Mesenteric fat pad (tissue), 1 donor: Measurements from ENCODE around the gene CTNNA3. TPM values are rescaled to one million over a fixed set of nuclear protein-coding genes. Genes with fewer than 3 reads are reported as not detected.

Source experiments
- DNase-seq: peaks from one replicate; pipeline ENCODE4 v3.0.0-alpha.2; 2020; ENCODE audit warnings: low spot score
- total RNA-seq: library from RNA; stranded (reverse); fragmentation: NEBNext Ultra II Directional; extraction: Animal tissue kit (Norgen Biotek cat#: 25700); gene quantifications from one replicate; pipeline ENCODE4 v1.2.1, GENCODE V29; 2021
- donor health status: DM: yes; HTN: yes; CAD: no.

The CTNNA3 gene
- total RNA-seq, 1 donor from 2014 or later: 0.10 TPM

GRCh38 chr10:66183028-66183427 lies 1513.0 kb downstream of the CTNNA3 start:
- no peak for DNase-seq

GRCh38 chr10:66180581-66181318 lies 1515.2 kb downstream of the CTNNA3 start:
- no peak for DNase-seq

- no peak for DNase-seq
Measured at GRCh38 chr10:66180021-66180420, 1516.0 kb downstream of the CTNNA3 start.

- no peak for DNase-seq
Measured at GRCh38 chr10:66176772-66177171, 1519.2 kb downstream of the CTNNA3 start.

- no peak for DNase-seq
Measured at GRCh38 chr10:66167816-66168215, 1528.2 kb downstream of the CTNNA3 start.

- DNase-seq: no peak
Measured at GRCh38 chr10:66162560-66163143, 1533.3 kb downstream of the CTNNA3 start.

GRCh38 chr10:66151346-66151745 lies 1544.6 kb downstream of the CTNNA3 start:
- no peak for DNase-seq

- DNase-seq: no peak
Measured at GRCh38 chr10:66148312-66148711, 1547.7 kb downstream of the CTNNA3 start.

GRCh38 chr10:66144016-66144415 lies 1552.0 kb downstream of the CTNNA3 start:
- DNase-seq: no peak

GRCh38 chr10:66102756-66103155 lies 1593.2 kb downstream of the CTNNA3 start:
- no peak for DNase-seq

- no peak for DNase-seq
Measured at GRCh38 chr10:66098595-66099480, 1597.2 kb downstream of the CTNNA3 start.

GRCh38 chr10:66095610-66096009 lies 1600.4 kb downstream of the CTNNA3 start:
- DNase-seq: no peak

GRCh38 chr10:66085906-66086305 lies 1610.1 kb downstream of the CTNNA3 start:
- DNase-seq: no peak

- no peak for DNase-seq
Measured at GRCh38 chr10:66071907-66072306, 1624.1 kb downstream of the CTNNA3 start.

- no peak for DNase-seq
Measured at GRCh38 chr10:66058594-66058993, 1637.4 kb downstream of the CTNNA3 start.

- no peak for DNase-seq
Measured at GRCh38 chr10:66049335-66049734, 1646.7 kb downstream of the CTNNA3 start.

GRCh38 chr10:66045859-66046258 lies 1650.1 kb downstream of the CTNNA3 start:
- no peak for DNase-seq

- no peak for DNase-seq
Measured at GRCh38 chr10:66041771-66042170, 1654.2 kb downstream of the CTNNA3 start.

GRCh38 chr10:66038623-66039022 lies 1657.4 kb downstream of the CTNNA3 start:
- no peak for DNase-seq

GRCh38 chr10:66026321-66026720 lies 1669.7 kb downstream of the CTNNA3 start:
- no peak for DNase-seq

GRCh38 chr10:66025186-66025585 lies 1670.8 kb downstream of the CTNNA3 start:
- DNase-seq: no peak

- DNase-seq: no peak
Measured at GRCh38 chr10:66021423-66021822, 1674.6 kb downstream of the CTNNA3 start.
